Upper lobe of right lung (tissue), 1 donor: ENCODE data around the gene ARHGEF6. TPM values are rescaled to one million over a fixed set of nuclear protein-coding genes. Genes with fewer than 3 reads are reported as not detected.

Source experiments
- ATAC-seq: fragments of 200-7000 bp; cut with Tn5 transposase; one replicate; pipeline ENCODE4 v1.9.1; 2020; ENCODE audit warnings: mild to moderate bottlenecking, moderate library complexity
- DNase-seq: peaks from one replicate; pipeline ENCODE4 v3.0.0-alpha.2; 2020
- H3K27ac ChIP-seq: fragments of 200-600 bp; one replicate; pipeline ENCODE4 v1.8.0; 2022
- H3K27me3 ChIP-seq: fragments of 200-600 bp; one replicate; pipeline ENCODE4 v1.8.0; 2022; ENCODE audit warnings: mild to moderate bottlenecking
- H3K36me3 ChIP-seq: fragments of 200-600 bp; one replicate; pipeline ENCODE4 v1.8.0; 2022
- H3K4me1 ChIP-seq: fragments of 200-600 bp; one replicate; pipeline ENCODE4 v1.8.0; 2022
- H3K4me3 ChIP-seq: fragments of 200-600 bp; one replicate; pipeline ENCODE4 v1.8.0; 2022; ENCODE audit warnings: mild to moderate bottlenecking
- H3K9me3 ChIP-seq: fragments of 200-600 bp; one replicate; pipeline ENCODE4 v1.8.0; 2022
- intact Hi-C: fragments of 100-400 bp; cut with DNase I; formaldehyde crosslinking; loops from one replicate; pipeline ENCODE4 v1.11.0; 2022
- total RNA-seq: library from RNA; stranded (reverse); fragmentation: NEBNext Ultra II Directional; extraction: Animal tissue kit (Norgen Biotek cat#: 25700); gene quantifications from one replicate; pipeline ENCODE4 v1.2.1, GENCODE V29; 2021
- TF ChIP-seq, protein P1 (sequence below): fragments of 200-600 bp; IDR thresholded peaks from one replicate; pipeline ENCODE4 v1.8.0; 2022; ENCODE audit warnings: antibody characterized with exemption
- donor health status: DM: no; HTN: yes; CAD: no; lungs with severe emphysema.

ARHGEF6 gene
- total RNA-seq, 1 donor from 2014 or later, result 42.8 TPM

DNA sequence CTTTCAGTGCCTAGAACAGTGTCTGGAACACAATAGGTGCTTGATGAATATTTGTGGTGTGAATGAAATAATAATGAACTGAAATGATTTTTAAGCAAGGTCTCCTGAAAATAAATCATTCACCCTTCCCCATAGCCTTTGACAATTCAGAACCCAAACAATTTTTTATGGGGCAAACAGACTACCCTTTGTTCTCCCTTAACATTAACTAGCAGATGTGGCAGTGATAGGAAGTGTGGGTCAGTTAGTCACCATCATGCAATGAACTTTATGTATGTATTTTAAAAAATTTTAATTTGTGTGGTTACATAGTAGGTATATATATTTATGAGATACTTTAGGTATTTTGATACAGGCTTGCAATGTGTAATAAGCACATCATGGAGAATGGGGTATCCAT, 160.0 kb downstream of the ARHGEF6 start:
- Histone ChIP-seq H3K27me3 (no peaks in the 10 kb centered on the region), H3K27ac (no peak overlapping the region), H3K4me1 (no peaks in the 10 kb centered on the region), H3K36me3 (no peaks in the 10 kb centered on the region), H3K9me3 (no peaks in the 10 kb centered on the region), H3K4me3 (no peak overlapping the region)
- intact Hi-C loops, result no loop called here
- DNase-seq (no peak), ATAC-seq (no peak)
- TF ChIP-seq, protein P1, sequence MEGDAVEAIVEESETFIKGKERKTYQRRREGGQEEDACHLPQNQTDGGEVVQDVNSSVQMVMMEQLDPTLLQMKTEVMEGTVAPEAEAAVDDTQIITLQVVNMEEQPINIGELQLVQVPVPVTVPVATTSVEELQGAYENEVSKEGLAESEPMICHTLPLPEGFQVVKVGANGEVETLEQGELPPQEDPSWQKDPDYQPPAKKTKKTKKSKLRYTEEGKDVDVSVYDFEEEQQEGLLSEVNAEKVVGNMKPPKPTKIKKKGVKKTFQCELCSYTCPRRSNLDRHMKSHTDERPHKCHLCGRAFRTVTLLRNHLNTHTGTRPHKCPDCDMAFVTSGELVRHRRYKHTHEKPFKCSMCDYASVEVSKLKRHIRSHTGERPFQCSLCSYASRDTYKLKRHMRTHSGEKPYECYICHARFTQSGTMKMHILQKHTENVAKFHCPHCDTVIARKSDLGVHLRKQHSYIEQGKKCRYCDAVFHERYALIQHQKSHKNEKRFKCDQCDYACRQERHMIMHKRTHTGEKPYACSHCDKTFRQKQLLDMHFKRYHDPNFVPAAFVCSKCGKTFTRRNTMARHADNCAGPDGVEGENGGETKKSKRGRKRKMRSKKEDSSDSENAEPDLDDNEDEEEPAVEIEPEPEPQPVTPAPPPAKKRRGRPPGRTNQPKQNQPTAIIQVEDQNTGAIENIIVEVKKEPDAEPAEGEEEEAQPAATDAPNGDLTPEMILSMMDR, result no peak

DNA sequence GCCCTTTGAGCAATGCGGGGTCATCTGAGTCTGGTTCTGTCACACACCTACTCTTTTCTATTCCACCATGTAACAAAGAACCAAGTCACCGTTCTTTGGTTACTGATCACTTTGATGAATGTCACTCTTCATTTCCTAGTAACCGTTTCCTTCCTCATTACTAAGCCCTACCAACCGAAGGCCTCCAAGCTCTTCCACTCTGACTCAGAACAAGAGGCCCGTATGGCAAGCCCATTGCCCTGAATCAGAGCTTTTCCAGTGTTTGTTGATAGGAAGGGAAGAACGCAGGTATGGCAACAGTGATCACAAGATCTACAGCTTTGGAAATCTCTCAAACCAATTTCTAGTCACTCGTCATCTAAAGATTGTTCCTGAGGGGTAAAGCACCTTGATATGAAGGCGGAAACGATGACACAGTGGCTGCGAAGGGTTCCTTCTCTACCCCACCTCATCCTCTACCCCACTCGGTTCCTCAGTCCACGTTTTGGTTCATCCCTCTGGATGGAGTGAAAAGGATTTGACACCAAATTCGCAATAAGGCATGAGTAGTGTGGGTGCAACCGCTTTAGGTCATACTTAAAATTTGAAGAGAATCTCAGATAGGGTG, 160.7 kb downstream of the ARHGEF6 start:
- intact Hi-C loops, result no loop called here
- Histone ChIP-seq H3K36me3 (no peaks in the 10 kb centered on the region), H3K27me3 (no peaks in the 10 kb centered on the region), H3K4me1 (no peaks in the 10 kb centered on the region), H3K27ac (no peak overlapping the region), H3K4me3 (no peak overlapping the region), H3K9me3 (no peaks in the 10 kb centered on the region)
- TF ChIP-seq, protein P1, result no peak
- DNase-seq (no peak), ATAC-seq (no peak)

DNA sequence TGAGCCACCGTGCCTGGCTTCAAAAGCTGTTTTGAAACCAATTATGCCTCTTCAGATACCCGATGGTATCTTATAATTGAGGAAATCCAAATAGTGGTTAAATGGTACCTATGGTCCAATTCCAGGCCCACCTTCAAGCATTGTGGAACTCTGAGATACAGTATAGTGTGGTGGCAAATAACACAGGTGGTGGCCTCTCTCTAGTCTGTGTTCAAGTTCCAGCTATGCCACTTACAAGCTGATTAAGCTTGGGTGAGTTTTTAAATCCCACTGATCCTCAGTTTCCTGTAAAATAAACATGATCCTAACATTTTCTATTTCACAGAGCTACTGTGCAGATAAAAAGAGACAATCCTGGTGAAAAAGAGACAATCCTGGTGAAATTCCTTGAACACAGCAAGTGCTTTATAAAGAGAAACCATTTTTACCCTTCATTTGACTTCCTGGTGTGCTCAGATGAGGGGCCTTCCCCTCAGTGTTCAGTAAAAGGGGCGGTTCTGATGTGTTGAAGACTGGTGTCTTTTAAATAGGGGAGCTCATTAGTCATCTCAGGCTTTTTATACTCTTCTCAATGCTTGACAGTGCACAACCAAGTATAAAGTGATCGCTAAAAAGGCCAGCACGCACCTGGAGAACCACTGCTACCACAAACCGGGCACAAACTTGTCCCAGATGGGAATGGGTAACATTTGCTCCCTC, 163.6 kb downstream of the ARHGEF6 start:
- no peak for DNase-seq
- Histone ChIP-seq H3K4me3 (no peak overlapping the region), H3K36me3 (no peaks in the 10 kb centered on the region), H3K27ac (no peak overlapping the region), H3K27me3 (no peaks in the 10 kb centered on the region), H3K4me1 (no peaks in the 10 kb centered on the region), H3K9me3 (no peaks in the 10 kb centered on the region)
- ATAC-seq, result no peak
- intact Hi-C loops, result no loop called here
- TF ChIP-seq, protein P1, result no peak

Other genes with a start within 250 kb of the ARHGEF6 start
- gene VGLL1, start 248.7 kb downstream of the ARHGEF6 start, total RNA-seq, result 1.6 TPM
- gene CD40LG, start 132.8 kb downstream of the ARHGEF6 start, total RNA-seq, result 1.6 TPM
- 114 TPM for gene RBMX, start 99.8 kb upstream of the ARHGEF6 start, total RNA-seq